Head of caudate nucleus (tissue), 42 donors: ENCODE data around the gene COPS2.
A peak's percentile ranks its signal among the peaks of the same experiment; 100 is the strongest.
"Not testable (repeated sequence)": the region's sequence is repeated elsewhere in the genome, so short reads cannot be mapped to it uniquely, and the experiment has no call there.

ENCODE experiments used
- DNase-seq, 42 donors: peaks; one replicate each; pipeline versions ENCODE4 v3.0.0 to v3.0.0-alpha.2; 2020 to 2021; ENCODE audit warnings: mixed read lengths in 7 of 42
- intact Hi-C: fragments of 100-400 bp; cut with DNase I; formaldehyde crosslinking; loops from one replicate; pipeline ENCODE4 v1.15.0; 2022

Gene COPS2

GRCh38 chr15:49120832-49121231, 34.6 kb downstream of the COPS2 start:
- intact Hi-C loops = no loop called here
- no peak for DNase-seq

DNA sequence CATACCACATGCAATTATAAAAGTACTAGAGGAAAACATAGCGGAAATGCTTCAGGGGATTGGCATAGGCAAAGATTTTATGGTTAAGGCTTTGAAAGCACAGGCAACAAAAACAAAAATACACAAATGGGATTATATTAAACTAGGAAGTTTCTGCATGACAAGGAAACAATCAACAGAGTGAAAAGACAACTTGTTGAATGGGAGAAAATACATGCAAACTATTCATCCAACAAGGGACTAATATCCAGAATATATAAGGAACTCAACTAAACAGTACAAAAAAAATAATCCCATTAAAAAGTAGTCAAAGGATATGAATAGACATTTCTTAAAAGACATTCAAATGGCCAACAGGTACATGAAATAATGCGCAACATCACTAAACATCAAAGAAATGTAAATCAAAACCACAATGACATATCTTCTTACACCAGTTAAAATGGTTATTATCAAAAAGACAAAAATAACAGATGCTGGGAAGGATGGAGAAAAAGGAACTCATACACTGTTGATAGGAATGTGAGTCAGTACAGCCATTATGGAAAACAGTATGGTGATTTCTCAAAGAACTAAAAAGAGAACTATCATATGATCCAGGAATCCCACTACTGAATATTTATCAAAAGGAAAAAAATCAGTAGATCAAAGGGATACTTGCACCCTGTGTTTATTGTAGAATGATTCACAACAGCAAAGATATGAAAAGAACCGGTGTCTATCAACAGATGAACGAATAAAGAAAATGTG, 39.1 kb downstream of the COPS2 start:
- DNase-seq = no peak
- intact Hi-C loops = no loop called here

DNA sequence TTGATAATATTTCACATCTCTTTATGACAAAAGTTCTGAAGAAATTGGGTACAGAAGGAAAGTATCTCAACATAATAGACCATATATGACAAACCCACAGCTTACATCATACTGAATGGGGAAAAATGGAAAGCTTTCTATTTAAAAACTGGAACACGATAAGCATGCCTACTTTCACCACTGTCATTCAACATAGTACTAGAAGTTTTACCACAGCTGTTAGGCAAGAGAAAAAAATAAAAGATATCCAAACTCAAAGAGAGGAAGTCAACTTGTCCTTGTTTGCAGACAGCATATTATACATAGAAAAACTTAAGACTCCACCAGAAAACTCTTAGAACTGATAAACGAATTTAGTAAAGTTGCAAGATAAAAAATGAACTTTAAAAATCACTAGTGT, 40.3 kb downstream of the COPS2 start:
- DNase-seq = no peak
- intact Hi-C loops = no loop called here

GRCh38 chr15:49110158-49110944, 45.0 kb downstream of the COPS2 start:
- no peak for DNase-seq
- intact Hi-C loops = no loop called here

DNA sequence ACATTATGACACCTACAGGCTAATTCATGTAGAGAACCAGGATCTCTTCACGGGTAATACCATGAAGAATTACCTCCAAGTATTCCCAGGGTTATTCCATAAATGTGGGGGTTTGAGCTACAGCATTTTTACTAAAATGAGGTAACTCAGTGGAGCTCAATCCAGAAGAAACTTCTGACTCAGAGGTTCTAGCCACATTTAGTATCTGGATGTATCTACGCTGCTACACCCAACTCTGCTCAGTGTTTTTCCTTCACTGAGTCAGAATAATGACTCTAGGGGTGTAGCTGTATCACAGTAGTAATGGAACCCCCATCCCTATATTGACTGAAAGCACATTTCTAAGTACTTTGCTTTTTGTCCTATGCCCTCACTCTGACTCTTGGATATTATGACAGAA, 52.4 kb downstream of the COPS2 start:
- intact Hi-C loops = no loop called here
- no peak for DNase-seq

DNA sequence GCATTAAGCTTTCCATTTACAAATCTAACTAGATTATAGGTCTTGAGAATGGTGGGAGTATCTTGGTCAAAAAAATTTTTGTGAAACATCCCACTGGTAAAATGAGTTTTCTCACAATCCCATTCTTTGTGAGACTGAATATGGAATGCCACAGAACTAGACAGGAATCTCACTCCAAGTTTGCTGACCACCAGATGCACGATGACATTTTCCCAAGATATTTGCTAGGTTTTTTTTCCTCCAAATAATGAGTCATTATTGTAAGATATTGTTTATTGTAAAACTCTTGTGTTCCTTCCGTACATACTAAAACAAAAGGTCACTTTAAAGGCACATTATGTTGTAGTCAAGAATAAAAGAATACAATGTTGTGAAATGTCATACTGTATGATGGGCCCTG, 53.9 kb downstream of the COPS2 start:
- no peak for DNase-seq
- intact Hi-C loops = no loop called here

GRCh38 chr15:49096090-49096750, 59.2 kb downstream of the COPS2 start:
- intact Hi-C loops = no loop called here
- DNase-seq = no peak

GRCh38 chr15:49094923-49095322, 60.5 kb downstream of the COPS2 start:
- no peak for DNase-seq
- intact Hi-C loops = no loop called here

GRCh38 chr15:49093252-49094105, 61.9 kb downstream of the COPS2 start:
- no peak for DNase-seq
- intact Hi-C loops = no loop called here

DNA sequence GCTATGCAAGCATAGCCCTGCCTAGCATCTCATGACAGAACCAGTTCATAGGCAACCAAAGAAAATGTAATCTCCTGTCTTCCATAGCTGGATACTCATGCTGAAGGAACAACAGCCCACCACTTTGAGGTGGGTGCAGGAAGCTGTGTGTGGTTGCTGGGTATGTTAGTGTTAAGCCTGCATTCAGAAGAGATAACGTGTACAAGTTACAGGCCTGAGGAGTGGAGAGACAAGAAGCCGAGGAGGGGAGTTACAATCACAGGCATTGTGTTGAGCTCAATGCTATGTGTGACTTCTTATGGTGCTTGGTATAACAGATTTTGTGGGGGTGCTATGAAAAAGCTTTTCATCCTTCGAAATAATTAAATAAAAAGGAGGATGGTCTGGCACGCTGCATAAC, 66.4 kb downstream of the COPS2 start:
- peak in 12 of 42 donors; percentile 9 to 57 (median 22) for DNase-seq
- intact Hi-C loops = no loop called here

- intact Hi-C loops = no loop called here
- DNase-seq = peak in 8 of 42 donors; percentile 18 to 69 (median 34)
Measured at GRCh38 chr15:49085696-49086459, 69.5 kb downstream of the COPS2 start.

GRCh38 chr15:49084285-49084570, 71.2 kb downstream of the COPS2 start:
- intact Hi-C loops = no loop called here
- DNase-seq = no peak

- intact Hi-C loops = no loop called here
- no peak for DNase-seq
Measured at GRCh38 chr15:49083401-49084284, 71.8 kb downstream of the COPS2 start.

DNA sequence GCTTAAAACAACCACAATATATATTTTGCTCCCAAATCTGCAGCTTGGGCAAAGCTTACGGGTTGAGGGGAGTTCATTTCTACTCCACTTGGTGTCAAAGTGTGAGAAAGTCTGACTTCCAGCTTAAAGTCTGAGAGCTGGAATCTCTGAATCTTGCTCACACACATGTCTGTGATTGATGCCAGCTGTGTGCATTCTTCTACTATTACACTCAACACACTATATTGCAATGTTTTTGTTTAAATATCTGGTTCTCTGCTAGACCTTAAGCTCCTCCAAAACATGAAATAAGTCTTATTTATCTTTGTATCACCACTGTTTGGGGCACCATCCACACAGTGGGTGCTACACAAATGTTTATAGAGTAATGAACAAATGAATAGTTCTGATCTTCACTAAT, 72.4 kb downstream of the COPS2 start:
- no peak for DNase-seq
- intact Hi-C loops = no loop called here

GRCh38 chr15:49079340-49080039, 75.9 kb downstream of the COPS2 start:
- DNase-seq = no peak
- intact Hi-C loops = no loop called here

DNA sequence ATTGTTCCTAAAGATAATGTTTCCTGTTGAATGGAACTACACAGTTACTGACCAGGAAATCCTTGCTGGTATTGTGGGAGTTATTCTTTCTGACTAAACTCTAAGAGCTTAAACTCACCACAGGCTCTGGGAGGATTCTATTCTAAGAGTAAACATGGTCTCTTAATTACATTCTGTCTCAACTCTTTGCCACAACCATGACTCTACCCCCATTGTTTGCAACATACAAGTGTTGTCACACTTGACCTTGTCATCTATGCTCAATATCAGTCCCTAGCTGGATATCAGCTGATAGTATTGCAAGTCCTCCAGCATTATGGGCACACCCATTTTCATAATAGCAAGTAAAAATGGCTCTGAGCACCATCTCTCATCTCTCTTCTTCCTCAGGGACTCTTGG, 79.5 kb downstream of the COPS2 start:
- intact Hi-C loops = no loop called here
- no peak for DNase-seq

GRCh38 chr15:49074589-49075287, 80.7 kb downstream of the COPS2 start:
- DNase-seq, intact Hi-C loops: not testable (repeated sequence)
